ENCODE measurements around the gene SEL1L2. TPM values are rescaled to one million over a fixed set of nuclear protein-coding genes. Genes with fewer than 3 reads are reported as not detected.

The SEL1L2 gene
- total RNA-seq, 1 donor from 2014 or later = not detected

- H3K27ac Mint-ChIP-seq (ENCODE audit: unreplicated experiment) = no peak overlapping the region
- no peaks in the 10 kb centered on the region for H3K36me3 Mint-ChIP-seq (ENCODE audit: unreplicated experiment)
- H3K4me1 Mint-ChIP-seq (ENCODE audit: unreplicated experiment) = no peaks in the 10 kb centered on the region
- no peak for DNase-seq (ENCODE audit: extremely low spot score, unreplicated experiment)
- H3K4me3 Mint-ChIP-seq (ENCODE audit: unreplicated experiment) = no peak overlapping the region
- TF ChIP-seq CTCF (IDR thresholded peaks at IDR 0.05) = no peak
- H3K27me3 Mint-ChIP-seq (ENCODE audit: unreplicated experiment) = peaks cover 6% of the 10 kb centered on the region
- no peaks in the 10 kb centered on the region for H3K9me3 Mint-ChIP-seq (ENCODE audit: unreplicated experiment)
These were observed 151.8 kb downstream of the SEL1L2 start for GRCh38 chr20:13838664-13839063.

GRCh38 chr20:13831476-13831875 lies 158.9 kb downstream of the SEL1L2 start:
- DNase-seq (ENCODE audit: extremely low spot score, unreplicated experiment) = no peak
- H3K36me3 Mint-ChIP-seq (ENCODE audit: unreplicated experiment) = no peaks in the 10 kb centered on the region
- no peaks in the 10 kb centered on the region for H3K4me1 Mint-ChIP-seq (ENCODE audit: unreplicated experiment)
- TF ChIP-seq CTCF (IDR thresholded peaks at IDR 0.05) = no peak
- H3K27me3 Mint-ChIP-seq (ENCODE audit: unreplicated experiment) = peaks cover 37% of the 10 kb centered on the region
- no peaks in the 10 kb centered on the region for H3K9me3 Mint-ChIP-seq (ENCODE audit: unreplicated experiment)
- H3K4me3 Mint-ChIP-seq (ENCODE audit: unreplicated experiment) = no peak overlapping the region
- no peak overlapping the region for H3K27ac Mint-ChIP-seq (ENCODE audit: unreplicated experiment)

- H3K4me3 Mint-ChIP-seq (ENCODE audit: unreplicated experiment) = no peak overlapping the region
- peaks cover 25% of the 10 kb centered on the region for H3K27me3 Mint-ChIP-seq (ENCODE audit: unreplicated experiment)
- H3K4me1 Mint-ChIP-seq (ENCODE audit: unreplicated experiment) = no peaks in the 10 kb centered on the region
- DNase-seq (ENCODE audit: extremely low spot score, unreplicated experiment) = no peak
- TF ChIP-seq CTCF (IDR thresholded peaks at IDR 0.05) = no peak
- H3K27ac Mint-ChIP-seq (ENCODE audit: unreplicated experiment) = no peak overlapping the region
- no peaks in the 10 kb centered on the region for H3K36me3 Mint-ChIP-seq (ENCODE audit: unreplicated experiment)
- no peaks in the 10 kb centered on the region for H3K9me3 Mint-ChIP-seq (ENCODE audit: unreplicated experiment)
These were observed 164.9 kb downstream of the SEL1L2 start for GRCh38 chr20:13825465-13825864.

GRCh38 chr20:13824459-13824858 lies 166.0 kb downstream of the SEL1L2 start:
- H3K4me3 Mint-ChIP-seq (ENCODE audit: unreplicated experiment) = no peak overlapping the region
- peaks cover 17% of the 10 kb centered on the region for H3K27me3 Mint-ChIP-seq (ENCODE audit: unreplicated experiment)
- no peak overlapping the region for H3K27ac Mint-ChIP-seq (ENCODE audit: unreplicated experiment)
- no peak for TF ChIP-seq CTCF (IDR thresholded peaks at IDR 0.05)
- no peak for DNase-seq (ENCODE audit: extremely low spot score, unreplicated experiment)
- no peaks in the 10 kb centered on the region for H3K9me3 Mint-ChIP-seq (ENCODE audit: unreplicated experiment)
- H3K36me3 Mint-ChIP-seq (ENCODE audit: unreplicated experiment) = no peaks in the 10 kb centered on the region
- no peaks in the 10 kb centered on the region for H3K4me1 Mint-ChIP-seq (ENCODE audit: unreplicated experiment)

GRCh38 chr20:13822459-13822858 lies 168.0 kb downstream of the SEL1L2 start:
- Mint-ChIP-seq H3K4me1 (ENCODE audit: unreplicated experiment) (peaks cover 2% of the 10 kb centered on the region), H3K27me3 (ENCODE audit: unreplicated experiment) (peaks cover 14% of the 10 kb centered on the region), H3K36me3 (ENCODE audit: unreplicated experiment) (peaks cover 11% of the 10 kb centered on the region), H3K4me3 (ENCODE audit: unreplicated experiment) (no peak overlapping the region), H3K9me3 (ENCODE audit: unreplicated experiment) (no peaks in the 10 kb centered on the region), H3K27ac (ENCODE audit: unreplicated experiment) (no peak overlapping the region)
- no peak for TF ChIP-seq CTCF (IDR thresholded peaks at IDR 0.05)
- no peak for DNase-seq (ENCODE audit: extremely low spot score, unreplicated experiment)
